Retina (tissue), 1 donor: ENCODE measurements around the gene TJP3.

Experiments used
- DNase-seq: peaks from one replicate; pipeline ENCODE4 v3.0.0-alpha.2; 2016

The TJP3 gene

DNA sequence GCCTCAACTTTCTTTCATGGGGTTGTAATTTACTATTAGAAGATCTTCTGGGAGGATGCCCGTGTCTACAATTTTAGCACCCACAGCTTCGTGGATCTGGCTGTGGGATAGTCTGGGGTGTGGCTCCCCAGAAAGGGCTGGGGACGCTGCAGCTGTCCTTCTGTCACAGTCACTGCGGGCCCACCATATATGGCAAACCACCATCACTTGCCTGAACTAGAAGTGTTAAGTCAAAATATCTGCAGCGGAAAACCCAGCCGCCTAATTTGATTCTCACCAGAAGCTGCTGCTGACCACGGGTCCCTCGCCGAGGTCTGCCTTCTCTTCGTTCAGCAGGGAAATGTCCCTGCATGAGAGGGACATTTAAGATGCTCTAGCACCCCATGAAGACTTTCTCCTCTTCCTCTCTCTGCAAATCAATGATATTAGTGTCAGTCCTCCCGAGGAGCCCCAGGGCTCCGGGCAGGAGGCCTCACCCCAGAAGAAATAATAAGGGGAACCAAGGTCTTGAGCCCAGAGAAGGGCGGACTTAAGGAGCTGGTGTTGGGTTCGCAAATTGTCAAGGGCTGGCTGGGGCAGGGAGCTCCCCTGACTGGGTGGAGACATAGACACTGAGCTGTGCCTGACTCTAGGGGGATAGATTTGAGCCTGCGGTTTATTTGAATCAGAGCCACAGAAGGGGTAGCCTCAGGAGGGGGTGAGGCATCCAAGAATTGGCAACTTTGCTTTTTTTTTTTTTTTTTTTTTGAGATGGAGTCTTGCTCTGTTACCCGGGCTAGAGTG, 81.0 kb downstream of the TJP3 start:
- DNase-seq: no peak

- DNase-seq: no peak
Observed at GRCh38 chr19:3790209-3790734, 82.1 kb downstream of the TJP3 start.

GRCh38 chr19:3790941-3791340, 82.8 kb downstream of the TJP3 start:
- no peak for DNase-seq

DNA sequence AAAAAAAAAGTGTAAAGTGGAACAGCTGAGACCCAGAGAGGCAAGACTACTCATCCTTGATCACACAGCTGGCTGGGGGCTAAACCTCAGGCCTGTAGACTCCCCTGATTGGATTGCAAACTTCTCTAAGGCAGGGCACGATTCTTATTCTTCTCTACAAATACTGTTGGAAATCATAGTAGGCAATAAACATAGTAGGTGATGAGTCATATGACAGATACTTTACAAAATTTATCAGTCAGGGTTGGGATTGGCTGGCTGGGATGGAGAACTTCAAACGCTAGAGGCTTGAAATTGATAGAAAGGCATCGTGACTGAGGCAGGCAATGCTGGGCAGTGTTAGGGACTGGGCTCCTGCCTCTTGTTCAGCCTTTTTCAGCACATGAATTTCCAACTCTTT, 83.9 kb downstream of the TJP3 start:
- DNase-seq: no peak

DNA sequence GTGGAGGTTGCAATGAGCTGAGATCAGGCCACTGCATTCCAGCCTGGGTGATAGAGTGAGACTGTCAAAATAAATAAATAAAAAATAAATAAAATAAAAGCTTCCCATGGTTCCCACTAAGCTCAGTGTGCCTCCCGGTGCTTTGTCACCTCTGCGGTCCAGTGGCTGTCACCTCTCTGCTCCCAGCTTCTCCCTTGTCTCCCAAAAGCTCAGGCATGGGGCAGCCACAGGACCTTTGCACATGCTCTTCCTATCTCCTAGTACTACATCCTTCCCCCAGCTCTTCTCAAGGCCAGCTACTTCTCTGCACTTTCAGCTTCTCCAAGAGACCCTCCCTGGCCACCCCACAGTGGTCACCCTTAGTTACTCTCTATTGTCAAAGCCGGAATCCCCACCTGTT, 85.6 kb downstream of the TJP3 start:
- DNase-seq: no peak

DNA sequence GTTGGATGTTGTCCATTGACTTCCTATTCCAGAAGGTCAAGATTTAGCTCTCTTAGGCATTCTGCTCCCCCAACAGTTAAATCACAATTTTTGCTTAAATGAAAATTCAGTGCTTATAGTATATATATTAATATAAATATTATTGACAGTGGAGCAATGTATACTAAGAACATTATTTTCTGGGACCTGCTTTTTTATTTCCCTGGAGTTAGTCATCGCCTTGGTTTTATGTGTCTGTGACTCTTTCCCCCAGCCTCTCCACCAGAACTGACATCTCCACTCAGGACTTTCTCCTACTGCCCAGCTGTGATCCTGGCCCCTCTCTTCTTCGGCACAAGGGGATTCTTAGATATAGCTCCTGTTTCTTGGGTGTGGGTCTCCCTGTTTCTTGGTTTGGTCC, 88.2 kb downstream of the TJP3 start:
- no peak for DNase-seq

DNA sequence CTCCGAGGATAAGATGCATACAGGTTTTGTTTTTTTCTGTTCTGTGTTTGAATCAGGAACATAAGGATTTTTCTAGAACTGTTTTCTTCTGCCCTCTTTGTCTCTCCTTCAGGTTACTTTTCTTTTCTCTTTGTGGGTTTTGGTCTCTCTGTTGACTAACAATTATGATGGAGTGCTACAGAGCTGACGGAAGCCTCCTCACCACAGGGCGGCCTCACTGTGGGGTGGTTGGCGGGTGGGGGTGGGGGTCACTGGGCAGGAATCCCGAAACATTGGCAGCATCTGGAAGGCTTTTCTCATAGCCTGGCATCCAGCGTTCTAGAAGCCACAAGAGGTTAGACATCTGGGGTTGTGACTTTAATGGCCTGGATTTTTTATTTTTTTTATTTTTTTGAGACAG, 90.0 kb downstream of the TJP3 start:
- DNase-seq: no peak
